ENCODE results near the gene IDE. TPM values are rescaled to one million over a fixed set of nuclear protein-coding genes. Genes with fewer than 3 reads are reported as not detected.
A peak's percentile ranks its signal among the peaks of the same experiment; 100 is the strongest.

IDE gene
- total and polyA plus RNA-seq, 9 of the 15 experiments (the other 6 are each of a cell fraction or from before 2014, with no cell fraction given) = 10.2 to 50.6 (median 33.2) TPM

GRCh38 chr10:92440578-92440977 is 133.3 kb downstream of the IDE start:
- H3K4me3 ChIP-seq = no peak overlapping the region
- no peak for TF ChIP-seq CREB3 (tag; conservative IDR thresholded peaks at IDR 0.05; ENCODE audit: low read depth)
- no peak for TF ChIP-seq SNRNP70 (optimal IDR thresholded peaks at IDR 0.05; ENCODE audit: low read depth, low read length)
- TF ChIP-seq SIN3B (IDR thresholded peaks at IDR 0.05; ENCODE audit: low read depth) = no peak
- TF ChIP-seq ESRRA (IDR thresholded peaks at IDR 0.05; ENCODE audit: borderline replicate concordance, low read depth) = no peak
- H4K20me1 ChIP-seq (replicated peaks; ENCODE audit: control insufficient read depth, insufficient read depth, low read length) = no peaks in the 10 kb centered on the region
- intact Hi-C loops (cut with micrococcal nuclease) (no loop called here), in situ Hi-C loops (cut with MboI) (loop anchor here (25.0 kb wide), 1 partner anchor 678 kb away; no protein-coding TSS in a partner anchor)
- H3K79me2 ChIP-seq (ENCODE audit: control insufficient read depth, insufficient read depth, low read length) = no peaks in the 10 kb centered on the region
- no peaks in the 10 kb centered on the region; a peak in 1 of 5 replicates for H3K4me1 ChIP-seq (replicated peaks in 1 of 2; ENCODE audit: control insufficient read depth in 2 of 2, insufficient read depth in 2 of 2, low read length in 2 of 2)
- FAIRE-seq = no peak
- CTCF ChIA-PET (ENCODE audit: low intra/inter-chr PET ratio) = no interaction called here
- no peaks in the 10 kb centered on the region for H3K27me3 ChIP-seq (ENCODE audit: control insufficient read depth in 2 of 2, insufficient read depth in 2 of 2, low read length in 2 of 2)
- H2AFZ ChIP-seq (ENCODE audit: low read depth, low read length) = no peak overlapping the region
- H3K4me2 ChIP-seq (ENCODE audit: insufficient read depth, low read length) = no peak overlapping the region
- ATAC-seq = no peak
- DNase-seq (ENCODE audit: extremely low read depth in 1 of 4, low spot score in 3 of 4) = no peak
- H3K27ac ChIP-seq (ENCODE audit: extremely low read depth, low read depth, low read length) = no peak overlapping the region
- H3K9me1 ChIP-seq (ENCODE audit: control insufficient read depth, insufficient read depth, low read length) = no peaks in the 10 kb centered on the region
- H3K9me3 ChIP-seq (replicated peaks; ENCODE audit: control insufficient read depth, insufficient read depth, low read depth, low read length) = no peaks in the 10 kb centered on the region
- BruUV-seq (replicated peaks) = no TSS peak
- H3K9ac ChIP-seq (ENCODE audit: insufficient read depth in 1 of 2, low read depth in 2 of 2, low read length in 2 of 2) = no peak overlapping the region
- POLR2A ChIA-PET = no interaction called here
- H3K36me3 ChIP-seq (ENCODE audit: control insufficient read depth, insufficient read depth, low read length) = no peaks in the 10 kb centered on the region
- 70% methylated on average over 4 of the region's 5 CpGs for WGBS (ENCODE audit: insufficient coverage, low coverage, missing lambda C conversion rate)

GRCh38 chr10:92438220-92438619 is 135.7 kb downstream of the IDE start:
- no peak overlapping the region for H3K27ac ChIP-seq (ENCODE audit: extremely low read depth, low read depth, low read length)
- no TSS peak for BruUV-seq (replicated peaks)
- no peaks in the 10 kb centered on the region for H3K36me3 ChIP-seq (ENCODE audit: control insufficient read depth, insufficient read depth, low read length)
- no peak overlapping the region for H2AFZ ChIP-seq (ENCODE audit: low read depth, low read length)
- ChIA-PET POLR2A (no interaction called here), CTCF (ENCODE audit: low intra/inter-chr PET ratio) (interaction anchor here (0.6 kb wide), 1 partner anchor 169 kb away, joined by 3 read pairs; no protein-coding TSS in a partner anchor)
- no peak for ATAC-seq
- TF ChIP-seq TCF7 (IDR thresholded peaks at IDR 0.05; ENCODE audit: borderline replicate concordance) = no peak
- peak; percentile 23; the same call in 1 of the 2 replicates for TF ChIP-seq MAFK (IDR thresholded peaks at IDR 0.05; ENCODE audit: low read length)
- TF ChIP-seq NFE2 (IDR thresholded peaks at IDR 0.05; ENCODE audit: low read depth) = peak; percentile 46
- TF ChIP-seq ZNF316 (IDR thresholded peaks at IDR 0.05) = peak; percentile 87
- TF ChIP-seq ZNF592 (IDR thresholded peaks at IDR 0.05) = 0 out of 2 replicates have a peak, but pooled peaks have one; percentile 32
- TF ChIP-seq C11orf30 (IDR thresholded peaks at IDR 0.05; ENCODE audit: low read depth) = peak; percentile 85
- peak; percentile 19; the same call in 1 of the 2 replicates for TF ChIP-seq MAFF (IDR thresholded peaks at IDR 0.05; ENCODE audit: low read length)
- no peak for TF ChIP-seq LEF1 (IDR thresholded peaks at IDR 0.05)
- peak; percentile 83 for TF ChIP-seq MAFG (tag; conservative IDR thresholded peaks at IDR 0.05)
- H3K4me2 ChIP-seq (ENCODE audit: insufficient read depth, low read length) = no peak overlapping the region
- H3K27me3 ChIP-seq (ENCODE audit: control insufficient read depth in 2 of 2, insufficient read depth in 2 of 2, low read length in 2 of 2) = no peaks in the 10 kb centered on the region
- H3K79me2 ChIP-seq (ENCODE audit: control insufficient read depth, insufficient read depth, low read length) = no peaks in the 10 kb centered on the region
- no peak overlapping the region for H3K9ac ChIP-seq (ENCODE audit: insufficient read depth in 1 of 2, low read depth in 2 of 2, low read length in 2 of 2)
- H3K4me1 ChIP-seq (replicated peaks in 1 of 2; ENCODE audit: control insufficient read depth in 2 of 2, insufficient read depth in 2 of 2, low read length in 2 of 2) = no peaks in the 10 kb centered on the region; a peak in 1 of 5 replicates
- no peak for FAIRE-seq
- in situ Hi-C loops (cut with MboI) = loop anchor here (25.0 kb wide), 1 partner anchor 676 kb away; no protein-coding TSS in a partner anchor
- H3K9me3 ChIP-seq (replicated peaks; ENCODE audit: control insufficient read depth, insufficient read depth, low read depth, low read length) = no peaks in the 10 kb centered on the region
- H4K20me1 ChIP-seq (replicated peaks; ENCODE audit: control insufficient read depth, insufficient read depth, low read length) = no peaks in the 10 kb centered on the region
- intact Hi-C loops (cut with micrococcal nuclease) = loop anchor here (5.0 to 10.0 kb wide), 2 partner anchors 71 to 223 kb away; no protein-coding TSS in a partner anchor
- DNase-seq (ENCODE audit: extremely low read depth in 1 of 4, low spot score in 3 of 4) = no peak
- WGBS (ENCODE audit: insufficient coverage, low coverage, missing lambda C conversion rate) = 70% methylated on average over 6 of the region's 6 CpGs
- H3K9me1 ChIP-seq (ENCODE audit: control insufficient read depth, insufficient read depth, low read length) = no peaks in the 10 kb centered on the region
- no peak overlapping the region for H3K4me3 ChIP-seq

Measured in K562 (cell line).